Suprapubic skin (tissue), 4 donors: ENCODE measurements around the gene CLEC4F. TPM values are rescaled to one million over a fixed set of nuclear protein-coding genes. Genes with fewer than 3 reads are reported as not detected.

Experiments used
- DNase-seq, 2 donors: peaks; one replicate each; pipeline ENCODE4 v3.0.0-alpha.2; 2019; ENCODE audit warnings: low spot score in 2 of 2
- H3K27ac ChIP-seq: fragments of 200-600 bp; sonication (generic); one replicate; pipeline ENCODE4 v1.5.1; 2019
- H3K27me3 ChIP-seq: fragments of 200-600 bp; sonication (generic); one replicate; pipeline ENCODE4 v1.5.1; 2019
- H3K36me3 ChIP-seq: fragments of 200-600 bp; sonication (generic); one replicate; pipeline ENCODE4 v1.5.1; 2019
- H3K4me1 ChIP-seq: fragments of 200-600 bp; sonication (generic); one replicate; pipeline ENCODE4 v1.5.1; 2019
- H3K4me3 ChIP-seq: fragments of 200-600 bp; sonication (generic); one replicate; pipeline ENCODE4 v1.5.1; 2019; ENCODE audit warnings: mild to moderate bottlenecking
- H3K9me3 ChIP-seq: fragments of 200-600 bp; sonication (generic); one replicate; pipeline ENCODE4 v1.5.1; 2019
- EP300 ChIP-seq: sonication (generic); formaldehyde crosslinking; IDR thresholded peaks from one replicate; pipeline ENCODE4 v1.6.1; 2017; ENCODE audit warnings: antibody characterized with exemption
- POLR2A ChIP-seq, 2 donors: fragments of 450-650 bp; IDR thresholded peaks; one replicate each; pipeline ENCODE4 v1.6.1; 2017; ENCODE audit warnings: antibody characterized with exemption in 2 of 2, mild to moderate bottlenecking in 2 of 2, moderate library complexity in 2 of 2
- POLR2AphosphoS5 ChIP-seq, 3 donors: sonication (generic); formaldehyde crosslinking; IDR thresholded peaks; one replicate each; pipeline ENCODE4 v1.6.1; 2017; ENCODE audit warnings: antibody characterized with exemption in 3 of 3
- WGBS: methylation state at CpG from one replicate; pipeline ENCODE4 v1.1.5; 2018; 5-methylcytosine and 5-hydroxymethylcytosine counted together
- total RNA-seq, 4 donors: library from RNA; depleted of rRNA; stranded (reverse); fragments of >200 nt; gene quantifications; one replicate each; pipeline ENCODE4 v1.1.0, GENCODE V29; 2016
- TF ChIP-seq, protein P1 (sequence below), 2 donors: fragments of 200-600 bp in 1 of 2; fragments of 450-650 bp in 1 of 2; sonication (generic) in 1 of 2; IDR thresholded peaks; one replicate each; pipeline ENCODE4 v1.5.1; 2016 to 2019; ENCODE audit warnings: antibody characterized with exemption in 2 of 2, mild to moderate bottlenecking in 1 of 2, moderate library complexity in 1 of 2

The CLEC4F gene
- total RNA-seq, 4 donors from 2014 or later: 0.60 to 3.0 (median 0.93) TPM

DNA sequence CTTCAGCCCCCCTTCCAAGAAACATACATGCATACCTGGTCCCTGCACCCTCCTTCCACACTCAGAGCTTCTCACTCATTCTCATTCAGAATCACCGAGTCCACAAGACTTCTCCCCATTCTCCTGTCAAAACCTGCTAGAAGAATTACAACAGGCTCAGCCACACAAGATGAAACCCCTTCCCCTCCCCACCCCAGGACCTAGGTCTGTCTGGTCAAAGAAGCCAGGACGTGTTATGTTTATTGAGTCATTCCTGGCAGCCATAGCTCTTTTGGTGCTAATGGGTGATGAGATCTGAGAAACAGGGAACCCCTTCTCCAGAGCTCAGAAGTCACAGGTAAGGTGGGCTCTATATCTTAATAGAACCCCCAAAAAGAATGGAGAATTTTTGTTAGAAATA lies 50.9 kb downstream of the CLEC4F start:
- DNase-seq: no peak
- Histone ChIP-seq H3K4me3 (no peak overlapping the region), H3K9me3 (no peaks in the 10 kb centered on the region), H3K4me1 (peaks cover 22% of the 10 kb centered on the region), H3K36me3 (no peaks in the 10 kb centered on the region), H3K27ac (no peak overlapping the region), H3K27me3 (peaks cover 71% of the 10 kb centered on the region)
- 64% methylated on average over 2 of the region's 2 CpGs for WGBS
- TF ChIP-seq, protein P1, sequence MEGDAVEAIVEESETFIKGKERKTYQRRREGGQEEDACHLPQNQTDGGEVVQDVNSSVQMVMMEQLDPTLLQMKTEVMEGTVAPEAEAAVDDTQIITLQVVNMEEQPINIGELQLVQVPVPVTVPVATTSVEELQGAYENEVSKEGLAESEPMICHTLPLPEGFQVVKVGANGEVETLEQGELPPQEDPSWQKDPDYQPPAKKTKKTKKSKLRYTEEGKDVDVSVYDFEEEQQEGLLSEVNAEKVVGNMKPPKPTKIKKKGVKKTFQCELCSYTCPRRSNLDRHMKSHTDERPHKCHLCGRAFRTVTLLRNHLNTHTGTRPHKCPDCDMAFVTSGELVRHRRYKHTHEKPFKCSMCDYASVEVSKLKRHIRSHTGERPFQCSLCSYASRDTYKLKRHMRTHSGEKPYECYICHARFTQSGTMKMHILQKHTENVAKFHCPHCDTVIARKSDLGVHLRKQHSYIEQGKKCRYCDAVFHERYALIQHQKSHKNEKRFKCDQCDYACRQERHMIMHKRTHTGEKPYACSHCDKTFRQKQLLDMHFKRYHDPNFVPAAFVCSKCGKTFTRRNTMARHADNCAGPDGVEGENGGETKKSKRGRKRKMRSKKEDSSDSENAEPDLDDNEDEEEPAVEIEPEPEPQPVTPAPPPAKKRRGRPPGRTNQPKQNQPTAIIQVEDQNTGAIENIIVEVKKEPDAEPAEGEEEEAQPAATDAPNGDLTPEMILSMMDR (IDR thresholded peaks at IDR 0.05): no peak
- TF ChIP-seq POLR2A (IDR thresholded peaks at IDR 0.05) (no peak), POLR2AphosphoS5 (IDR thresholded peaks at IDR 0.05) (no peak), EP300 (no peak)

DNA sequence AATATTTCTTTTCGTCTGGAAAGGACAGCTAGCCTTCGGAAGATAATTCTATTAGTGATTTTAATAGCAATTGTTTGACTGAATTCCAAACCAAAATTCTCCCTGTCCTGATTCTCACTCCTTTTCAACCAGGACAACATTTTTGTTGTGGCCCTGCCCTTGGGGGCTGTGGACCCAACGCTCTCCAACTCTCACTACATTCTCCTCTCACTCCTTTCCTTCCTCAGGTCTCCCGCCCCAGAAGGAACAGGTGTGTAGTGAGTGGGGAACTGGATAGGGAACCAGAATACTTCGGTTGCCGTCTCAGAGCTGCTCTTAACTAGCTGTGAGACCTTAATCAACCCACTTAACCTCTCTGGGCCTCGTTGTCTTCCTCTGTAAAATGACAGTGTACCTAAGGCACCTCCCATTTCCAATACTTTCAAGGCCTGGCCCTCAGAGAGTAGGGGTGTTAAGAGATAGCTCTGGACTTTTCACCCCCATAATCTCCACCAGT lies 51.8 kb downstream of the CLEC4F start:
- H3K9me3 ChIP-seq: no peaks in the 10 kb centered on the region
- H3K4me3 ChIP-seq: no peak overlapping the region
- TF ChIP-seq, protein P1 (IDR thresholded peaks at IDR 0.05): no peak
- TF ChIP-seq POLR2AphosphoS5 (IDR thresholded peaks at IDR 0.05) (no peak), EP300 (no peak), POLR2A (IDR thresholded peaks at IDR 0.05) (no peak)
- DNase-seq: no peak
- 55% methylated on average over 7 of the region's 7 CpGs for WGBS
- H3K27ac ChIP-seq: no peak overlapping the region
- peaks cover 22% of the 10 kb centered on the region for H3K4me1 ChIP-seq
- H3K36me3 ChIP-seq: no peaks in the 10 kb centered on the region
- H3K27me3 ChIP-seq: peaks cover 77% of the 10 kb centered on the region

DNA sequence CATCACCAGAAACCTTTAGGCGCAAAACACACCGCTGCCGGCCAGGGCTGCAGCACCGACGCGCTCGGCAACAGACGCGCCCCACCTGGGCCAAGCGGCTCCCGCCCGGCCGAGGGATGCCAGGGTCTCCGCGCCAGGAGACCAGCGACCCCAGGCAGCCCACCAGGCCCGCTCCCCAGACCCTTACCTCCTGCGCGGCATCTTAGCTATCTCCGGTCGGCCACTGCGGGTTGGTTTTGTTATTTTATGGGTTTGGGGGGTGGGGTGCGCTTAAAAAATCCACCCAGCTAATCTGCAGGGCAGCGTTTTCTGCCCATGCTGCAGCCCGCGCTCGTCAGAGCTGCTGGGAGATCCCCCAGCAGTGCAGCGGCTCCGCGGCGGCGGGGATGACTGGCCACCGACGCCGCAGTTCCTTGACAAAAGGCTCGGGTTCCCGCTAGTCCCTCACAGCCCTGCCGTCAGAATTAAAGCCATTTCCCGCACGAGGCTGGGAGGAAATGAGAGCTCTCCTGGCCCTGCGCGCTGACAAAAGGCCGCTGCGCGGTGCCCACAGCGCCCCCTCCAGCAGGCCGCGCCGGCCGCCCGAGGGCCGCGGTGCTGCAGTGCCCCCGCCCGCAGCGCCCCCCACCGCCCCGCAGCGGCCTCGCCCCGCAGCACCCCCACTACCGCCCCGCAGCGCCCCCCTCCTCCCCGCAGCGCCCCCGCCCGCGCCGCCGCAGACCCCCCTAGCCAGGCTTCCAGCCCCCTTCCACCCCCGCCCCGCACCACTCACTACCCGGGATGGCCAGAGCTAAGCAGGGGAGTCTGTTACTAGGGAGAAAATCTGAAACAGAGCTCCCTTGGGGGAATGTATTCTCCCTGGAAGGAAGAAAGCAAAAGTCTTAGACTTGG lies 52.5 kb downstream of the CLEC4F start, which contains the start of gene ADD2:
Gene ADD2 (minus strand): TSS at position 502 of the 891 bp plus-strand sequence. CDS start 61,792 bp downstream, outside the sequence.
- 3% methylated on average over 21 of the region's 74 CpGs for WGBS
- no peaks in the 10 kb centered on the region for H3K36me3 ChIP-seq
- DNase-seq: no peak
- H3K27ac ChIP-seq: no peak within 1 kb of the TSS
- H3K27me3 ChIP-seq: peaks cover 72% of the 10 kb centered on the region
- TF ChIP-seq POLR2A (IDR thresholded peaks at IDR 0.05): no peak
- TF ChIP-seq, protein P1 (IDR thresholded peaks at IDR 0.05): no peak
- no peak for TF ChIP-seq POLR2AphosphoS5 (IDR thresholded peaks at IDR 0.05)
- TF ChIP-seq EP300: no peak
- peak within 1 kb of the TSS; percentile 48 for H3K4me3 ChIP-seq
- peaks cover 22% of the 10 kb centered on the region for H3K4me1 ChIP-seq
- H3K9me3 ChIP-seq: no peaks in the 10 kb centered on the region

DNA sequence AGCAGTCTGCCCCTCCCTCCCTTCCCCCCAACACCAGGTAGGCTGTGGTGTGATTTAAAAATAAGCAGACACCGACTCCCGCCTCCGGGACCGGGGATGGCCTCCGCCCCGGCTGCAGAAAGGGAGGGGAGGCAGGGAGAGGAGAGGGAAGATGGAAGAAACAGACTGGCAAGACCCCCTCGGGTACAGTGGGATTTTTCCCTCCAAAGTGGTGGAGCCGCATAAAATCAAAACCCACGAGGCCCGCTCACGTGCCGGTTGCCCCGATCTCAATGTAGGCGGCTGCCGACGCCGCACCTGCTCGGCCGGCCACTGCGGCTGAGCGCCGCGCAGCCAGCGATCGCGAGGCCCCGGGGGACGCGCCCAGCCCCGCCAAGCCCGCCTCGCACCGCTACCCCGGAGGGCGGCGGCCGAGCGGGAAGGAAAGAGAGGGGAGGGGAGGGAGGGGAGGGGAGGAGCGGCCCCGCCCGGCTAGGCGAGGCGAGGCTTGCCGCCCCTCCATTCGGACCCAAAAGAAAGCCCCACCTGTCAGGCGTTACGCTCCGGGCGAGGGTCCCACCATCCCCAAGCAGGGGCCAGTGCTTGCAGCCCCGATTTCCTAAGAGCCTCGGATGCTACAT lies 53.2 kb downstream of the CLEC4F start:
- Histone ChIP-seq H3K27ac (no peak overlapping the region), H3K9me3 (no peaks in the 10 kb centered on the region), H3K36me3 (no peaks in the 10 kb centered on the region), H3K4me3 (peak overlapping the region; percentile 48), H3K4me1 (peaks cover 22% of the 10 kb centered on the region), H3K27me3 (peaks cover 67% of the 10 kb centered on the region)
- DNase-seq: no peak
- 0% methylated on average over 34 of the region's 51 CpGs for WGBS
- TF ChIP-seq, protein P1 (IDR thresholded peaks at IDR 0.05): no peak
- TF ChIP-seq EP300: no peak
- TF ChIP-seq POLR2AphosphoS5 (IDR thresholded peaks at IDR 0.05): no peak
